Heart right ventricle (tissue), 16 donors: ENCODE data around the gene RFPL4A. TPM values are rescaled to one million over a fixed set of nuclear protein-coding genes. Genes with fewer than 3 reads are reported as not detected.
A peak's percentile ranks its signal among the peaks of the same experiment; 100 is the strongest.

Experiments used
- ATAC-seq, 8 donors: fragments of 200-7000 bp; cut with Tn5 transposase; one replicate each; pipeline ENCODE4 v1.9.1; 2020; ENCODE audit warnings: mild to moderate bottlenecking in 8 of 8, moderate library complexity in 8 of 8, moderate number of reproducible peaks in 1 of 8
- DNase-seq, 2 donors: peaks; one replicate each; pipeline ENCODE4 v3.0.0-alpha.2; 2020
- H3K27ac ChIP-seq, 10 donors: fragments of 200-600 bp; sonication (generic) in 2 of 10; one replicate each; pipeline versions ENCODE4 v1.5.0 to v1.8.0; 2020 to 2022; ENCODE audit warnings: mild to moderate bottlenecking in 3 of 10
- H3K27me3 ChIP-seq, 7 donors: fragments of 200-600 bp; one replicate each; pipeline ENCODE4 v1.8.0; 2021 to 2022; ENCODE audit warnings: mild to moderate bottlenecking in 2 of 7
- H3K36me3 ChIP-seq, 9 donors: fragments of 200-600 bp; sonication (generic) in 1 of 9; one replicate each; pipeline versions ENCODE4 v1.5.0 to v1.8.0; 2020 to 2022; ENCODE audit warnings: mild to moderate bottlenecking in 2 of 9
- H3K4me1 ChIP-seq, 9 donors: fragments of 200-600 bp; sonication (generic) in 1 of 9; one replicate each; pipeline versions ENCODE4 v1.5.0 to v1.8.0; 2020 to 2022; ENCODE audit warnings: mild to moderate bottlenecking in 4 of 9
- H3K4me3 ChIP-seq, 10 donors: fragments of 200-600 bp; sonication (generic) in 2 of 10; one replicate each; pipeline versions ENCODE4 v1.5.0 to v1.8.0; 2020 to 2022; ENCODE audit warnings: mild to moderate bottlenecking in 7 of 10, moderate library complexity in 2 of 10
- H3K9me3 ChIP-seq, 11 donors: fragments of 200-600 bp in 10 of 11; sonication (generic) in 2 of 11; one replicate each; pipeline versions ENCODE4 v1.5.0 to v1.8.0; 2013 to 2022; ENCODE audit warnings: mild to moderate bottlenecking in 2 of 11, control low read depth in 1 of 11, moderate library complexity in 1 of 11
- CTCF ChIP-seq, 9 donors: fragments of 200-600 bp; sonication (generic) in 2 of 9; IDR thresholded peaks; one replicate each; pipeline versions ENCODE4 v1.5.0 to v1.8.0; 2021 to 2022; ENCODE audit warnings: antibody characterized with exemption in 9 of 9, mild to moderate bottlenecking in 5 of 9, moderate library complexity in 1 of 9
- WGBS, 2 donors: extraction: QIAGEN DNeasy Blood & Tissue Kit; methylation state at CpG; one replicate each; pipeline ENCODE4 v1.1.7; 2013; ENCODE audit warnings: inconsistent platforms in 1 of 2; 5-methylcytosine and 5-hydroxymethylcytosine counted together
- intact Hi-C, 10 donors: fragments of 100-400 bp; cut with DNase I; formaldehyde crosslinking; loops; one replicate each; pipeline versions ENCODE4 v1.11.1 to v1.14.2; 2022
- polyA plus RNA-seq, 2 donors: library from polyadenylated mRNA; stranded (reverse); fragments of 200-250 nt; gene quantifications; one replicate each; pipeline ENCODE4 v1.2.3, GENCODE V29; 2013
- total RNA-seq, 10 donors: library from RNA; stranded (reverse); fragmentation: NEBNext Ultra II Directional in 3 of 10; extraction: Animal tissue kit (Norgen Biotek cat#: 25700) in 3 of 10; gene quantifications; one replicate each; pipeline versions ENCODE4 v1.2.1 to v1.2.4, GENCODE V29; 2021 to 2023
- donor health status: Arrhythmogenic right ventricular cardiomyopathy.
- donor health status: ischemic (EF 13 %, LVEDD 7.1; RV severe dilation, severe dysfunction).
- donor health status: healthy with polysubstance abuse.
- donor health status: DM: no; HTN: yes; CAD: no.
- donor health status: DM: no; HTN: no; CAD: no.
- donor health status: ischemic (EF 25% LVEDD 6.9; RV normal size, moderate dysfunction).
- donor health status: ischemic (EF 25% LVEDD 5.7; RV mildly dilated, moderate dysfunction).
- donor health status: healthy.
- donor health status: DM: yes; HTN: yes; CAD: no.
- donor health status: Ischemic cardiomyopathy.
- donor health status: ischemic (EF 35%, LVEDD 5.7; RV mildly dilated, moderate dysfunction).
- donor health status: nonischemic (EF 11% LVEDD 7.7; RV severe dilation, severe dysfunction).
- donor health status: DM: yes; HTN: yes; CAD: no.
- donor health status: PGD.
- donor health status: ischemic (EF 29% LVEDD 5.4; RV normal size, mild dysfunction).
- donor health status: nonischemic (EF 23%, LVEDD 6.1; RV moderate dilation, normal function).

RFPL4A gene
- total and polyA plus RNA-seq, 12 donors: 0.30 TPM; not detected in 11

GRCh38 chr19:55801416-55801815, 42.5 kb downstream of the RFPL4A start:
- no peak overlapping the region for H3K4me3 ChIP-seq
- H3K36me3 ChIP-seq: no peaks in the 10 kb centered on the region
- DNase-seq (no peak), ATAC-seq (no peak)
- H3K27ac ChIP-seq: no peak overlapping the region
- TF ChIP-seq CTCF (IDR thresholded peaks at IDR 0.05): no peak
- peaks cover 0 to 22% (median 5%) of the 10 kb centered on the region in 7 donors for H3K27me3 ChIP-seq
- peaks cover 0 to 16% (median 0%) of the 10 kb centered on the region in 11 donors for H3K9me3 ChIP-seq
- no peaks in the 10 kb centered on the region for H3K4me1 ChIP-seq
- 62 to 70% methylated on average over 7 of the region's 7 CpGs for WGBS, 2 donors
- intact Hi-C loops: no loop called here

- Histone ChIP-seq H3K4me1 (no peaks in the 10 kb centered on the region), H3K27ac (no peak overlapping the region), H3K9me3 (peaks cover 0 to 16% (median 0%) of the 10 kb centered on the region in 11 donors), H3K27me3 (peaks cover 0 to 20% (median 5%) of the 10 kb centered on the region in 7 donors), H3K4me3 (no peak overlapping the region), H3K36me3 (no peaks in the 10 kb centered on the region)
- no peak for TF ChIP-seq CTCF (IDR thresholded peaks at IDR 0.05)
- 77 to 86% methylated on average over 2 of the region's 2 CpGs for WGBS, 2 donors
- no peak for ATAC-seq
- intact Hi-C loops: no loop called here
- no peak for DNase-seq
These were observed 43.4 kb downstream of the RFPL4A start for GRCh38 chr19:55802281-55802680.

- Histone ChIP-seq H3K27ac (no peak overlapping the region), H3K27me3 (peaks cover 0 to 13% (median 0%) of the 10 kb centered on the region in 7 donors), H3K4me1 (no peaks in the 10 kb centered on the region), H3K36me3 (no peaks in the 10 kb centered on the region), H3K4me3 (no peak overlapping the region), H3K9me3 (peaks cover 0 to 8% (median 0%) of the 10 kb centered on the region in 11 donors)
- DNase-seq (peak; percentile 6 to 10), ATAC-seq (peak in 3 of 8 donors; percentile 52 to 63 (median 58))
- 19 to 22% methylated on average over 20 of the region's 20 CpGs for WGBS, 2 donors
- TF ChIP-seq CTCF (IDR thresholded peaks at IDR 0.05): peak in 5 of 9 donors; percentile 24 to 40 (median 27)
- intact Hi-C loops: loop anchor here in 1 of 10 donors (5.0 kb wide), 1 partner anchor 177 kb away; no protein-coding TSS in a partner anchor
These were observed 50.6 kb downstream of the RFPL4A start for GRCh38 chr19:55809381-55810058.

GRCh38 chr19:55811340-55811739, 52.4 kb downstream of the RFPL4A start:
- 68 to 72% methylated on average over 3 of the region's 3 CpGs for WGBS, 2 donors
- Histone ChIP-seq H3K9me3 (peaks cover 0 to 5% (median 0%) of the 10 kb centered on the region in 11 donors), H3K36me3 (no peaks in the 10 kb centered on the region), H3K4me3 (no peak overlapping the region), H3K4me1 (no peaks in the 10 kb centered on the region), H3K27me3 (peaks cover 0 to 16% (median 0%) of the 10 kb centered on the region in 7 donors), H3K27ac (no peak overlapping the region)
- DNase-seq (no peak), ATAC-seq (no peak)
- TF ChIP-seq CTCF (IDR thresholded peaks at IDR 0.05): no peak
- intact Hi-C loops: no loop called here
